ENCODE measurements around the gene PAMR1.

PAMR1 gene

GRCh38 chr11:35496416-35496815 is 29.0 kb downstream of the PAMR1 start:
- no peak for DNase-seq

GRCh38 chr11:35494957-35495490 is 30.4 kb downstream of the PAMR1 start:
- DNase-seq, result no peak

GRCh38 chr11:35491231-35491871 is 34.1 kb downstream of the PAMR1 start:
- peak; percentile 96 for DNase-seq

GRCh38 chr11:35488117-35488516 is 37.3 kb downstream of the PAMR1 start:
- DNase-seq, result peak; percentile 36

- peak; percentile 62 for DNase-seq
Measured at GRCh38 chr11:35487532-35488078, 37.8 kb downstream of the PAMR1 start.

- no peak for DNase-seq
Measured at GRCh38 chr11:35486934-35487333, 38.5 kb downstream of the PAMR1 start.

- no peak for DNase-seq
Measured at GRCh38 chr11:35486446-35486845, 39.0 kb downstream of the PAMR1 start.

GRCh38 chr11:35485656-35486322 is 39.6 kb downstream of the PAMR1 start:
- peak; percentile 82 for DNase-seq

GRCh38 chr11:35484435-35484834 is 41.0 kb downstream of the PAMR1 start:
- DNase-seq, result peak; percentile 92

GRCh38 chr11:35483131-35483820 is 42.1 kb downstream of the PAMR1 start:
- DNase-seq, result peak; percentile 89

GRCh38 chr11:35479731-35480130 is 45.7 kb downstream of the PAMR1 start:
- no peak for DNase-seq

GRCh38 chr11:35478471-35479091 is 46.8 kb downstream of the PAMR1 start:
- no peak for DNase-seq

- no peak for DNase-seq
Measured at GRCh38 chr11:35477901-35478300, 47.5 kb downstream of the PAMR1 start.

- no peak for DNase-seq
Measured at GRCh38 chr11:35474688-35475087, 50.7 kb downstream of the PAMR1 start.

GRCh38 chr11:35473795-35474374 is 51.5 kb downstream of the PAMR1 start:
- DNase-seq, result no peak

- no peak for DNase-seq
Measured at GRCh38 chr11:35470616-35471015, 54.8 kb downstream of the PAMR1 start.

GRCh38 chr11:35466058-35466457 is 59.4 kb downstream of the PAMR1 start:
- DNase-seq, result no peak

GRCh38 chr11:35464308-35464707 is 61.1 kb downstream of the PAMR1 start:
- peak; percentile 52 for DNase-seq

GRCh38 chr11:35463331-35463751 is 62.1 kb downstream of the PAMR1 start:
- no peak for DNase-seq

GRCh38 chr11:35461917-35462538 is 63.4 kb downstream of the PAMR1 start:
- no peak for DNase-seq

- no peak for DNase-seq
Measured at GRCh38 chr11:35459489-35459888, 65.9 kb downstream of the PAMR1 start.

GRCh38 chr11:35458846-35459245 is 66.6 kb downstream of the PAMR1 start:
- peak; percentile 63 for DNase-seq
